Posterior vena cava (tissue), 2 donors: ENCODE results near the gene SERPING1. TPM values are rescaled to one million over a fixed set of nuclear protein-coding genes. Genes with fewer than 3 reads are reported as not detected.

ENCODE experiments used
- DNase-seq: peaks from one replicate; pipeline ENCODE4 v3.0.0-alpha.2; 2020; ENCODE audit warnings: low spot score
- intact Hi-C, 2 donors: fragments of 100-400 bp; cut with DNase I; formaldehyde crosslinking; loops; one replicate each; pipeline versions ENCODE4 v1.14.1 to v1.14.2; 2022 to 2023
- long read RNA-seq, 2 donors: library from polyadenylated mRNA; unstranded; transcript quantifications; one replicate each; pipeline ENCODE4 v2.0.0, GENCODE V29; 2020 to 2021
- total RNA-seq, 2 donors: library from RNA; stranded (reverse); fragmentation: NEBNext Ultra II Directional; extraction: Animal tissue kit (Norgen Biotek cat#: 25700); gene quantifications; one replicate each; pipeline ENCODE4 v1.2.1, GENCODE V29; 2021
- donor health status: DM: yes; HTN: yes; CAD: no.
- donor health status: DM: yes; HTN: yes; CAD: no.

SERPING1 gene
- 100 to 1,000 TPM; 501 to 774 TPM for total RNA-seq
- long read RNA-seq, donor 1, transcript SERPING1-201 (8 exons, 2,002 nt): major isoform, 85 of 235 reads
- long read RNA-seq, donor 1, transcript SERPING1-209 (2 exons, 908 nt): minor isoform, 43 of 235 reads
- long read RNA-seq, donor 1, transcript SERPING1-210 (6 exons, 1,004 nt): minor isoform, 8 of 235 reads
- long read RNA-seq, donor 1, partial matches to known transcripts: 82 of 235 reads
- long read RNA-seq, donor 1, other reads (novel, unspliced or antisense): 17 of 235 reads
- long read RNA-seq, donor 2, transcript SERPING1-210 (6 exons, 1,004 nt): minor isoform, 8 of 179 reads
- long read RNA-seq, donor 2, transcript SERPING1-209 (2 exons, 908 nt): major isoform, 28 of 179 reads
- long read RNA-seq, donor 2, transcript SERPING1-201 (8 exons, 2,002 nt): major isoform, 28 of 179 reads
- long read RNA-seq, donor 2, partial matches to known transcripts: 106 of 179 reads
- long read RNA-seq, donor 2, other reads (novel, unspliced or antisense): 9 of 179 reads

DNA sequence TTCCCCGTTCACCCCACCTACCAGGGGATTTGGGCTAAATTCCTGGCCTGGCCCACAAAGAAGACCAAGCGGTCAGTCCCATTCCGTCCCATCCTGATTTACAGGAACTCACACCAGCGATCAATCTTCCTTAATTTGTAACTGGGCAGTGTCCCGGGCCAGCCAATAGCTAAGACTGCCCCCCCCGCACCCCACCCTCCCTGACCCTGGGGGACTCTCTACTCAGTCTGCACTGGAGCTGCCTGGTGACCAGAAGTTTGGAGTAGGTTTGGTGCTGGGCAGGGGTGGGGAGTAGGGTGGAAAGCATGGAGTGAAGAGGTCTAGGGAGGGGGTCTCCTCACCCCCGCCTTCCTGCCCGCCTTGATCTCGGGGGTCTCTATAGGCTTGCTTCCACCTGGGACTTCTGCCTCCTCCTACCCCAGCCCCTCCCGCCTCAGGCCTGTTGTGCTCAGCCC is at the start of gene SERPING1:
Gene SERPING1, plus strand, starts transcription at position 225 of the 455 bp plus-strand sequence. CDS start 586 bp downstream, outside the sequence.
- peak; percentile 90 for DNase-seq
- intact Hi-C loops: no loop called here

DNA sequence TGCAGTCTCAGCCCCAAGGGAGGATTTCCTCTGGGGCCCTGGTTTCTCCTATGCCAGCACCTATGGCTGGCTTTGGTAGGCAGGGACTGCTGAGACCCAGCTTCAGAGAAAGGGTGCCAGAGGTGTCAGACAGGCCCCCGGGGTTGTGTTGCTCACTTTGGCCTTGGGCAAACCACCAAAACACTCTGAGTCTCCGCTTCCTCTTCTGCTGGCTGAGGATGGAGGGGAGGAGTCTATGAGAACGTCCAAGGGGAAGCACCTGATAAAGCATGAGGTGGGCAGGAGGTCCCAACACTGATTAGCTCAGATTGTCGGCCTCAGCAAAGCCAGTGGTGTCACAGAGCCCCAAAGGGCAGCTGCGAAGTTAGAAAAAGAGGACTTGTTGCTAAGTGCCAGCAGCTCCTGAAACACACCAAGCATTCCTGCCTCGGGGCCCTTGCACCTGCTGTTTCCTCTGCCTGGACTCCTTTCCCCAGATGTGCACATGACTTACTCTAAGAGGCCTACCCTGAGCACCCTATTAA is 49.6 kb upstream of the SERPING1 start:
- intact Hi-C loops: no loop called here
- DNase-seq: no peak

- intact Hi-C loops: no loop called here
- DNase-seq: peak; percentile 34
Measured at GRCh38 chr11:57549983-57550382, 47.5 kb upstream of the SERPING1 start.

GRCh38 chr11:57551941-57552340 is 45.5 kb upstream of the SERPING1 start:
- intact Hi-C loops: no loop called here
- DNase-seq: peak; percentile 15

DNA sequence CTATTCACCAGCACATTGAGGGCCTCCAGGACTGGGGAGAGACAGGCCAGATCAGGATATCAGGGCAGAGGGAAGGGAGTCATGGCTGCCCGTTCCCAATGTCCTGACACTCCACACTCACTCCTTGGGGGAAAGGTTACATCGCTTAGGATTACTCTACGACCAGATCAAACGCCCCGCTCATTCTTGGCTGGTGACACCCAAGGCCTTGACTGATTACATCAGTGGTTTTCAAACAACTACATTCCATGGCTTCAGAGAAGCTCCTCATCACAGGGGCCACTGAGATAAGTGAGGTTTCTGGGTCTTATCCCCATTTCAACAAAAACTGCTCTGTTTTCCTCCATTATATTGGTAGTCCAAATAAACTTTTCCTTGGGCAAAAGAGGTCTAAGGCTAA is 45.0 kb upstream of the SERPING1 start:
- DNase-seq: no peak
- intact Hi-C loops: no loop called here

- no peak for DNase-seq
- intact Hi-C loops: no loop called here
Measured at GRCh38 chr11:57555393-57555792, 42.1 kb upstream of the SERPING1 start.

GRCh38 chr11:57556041-57556440 is 41.4 kb upstream of the SERPING1 start:
- peak; percentile 16 for DNase-seq
- intact Hi-C loops: no loop called here

DNA sequence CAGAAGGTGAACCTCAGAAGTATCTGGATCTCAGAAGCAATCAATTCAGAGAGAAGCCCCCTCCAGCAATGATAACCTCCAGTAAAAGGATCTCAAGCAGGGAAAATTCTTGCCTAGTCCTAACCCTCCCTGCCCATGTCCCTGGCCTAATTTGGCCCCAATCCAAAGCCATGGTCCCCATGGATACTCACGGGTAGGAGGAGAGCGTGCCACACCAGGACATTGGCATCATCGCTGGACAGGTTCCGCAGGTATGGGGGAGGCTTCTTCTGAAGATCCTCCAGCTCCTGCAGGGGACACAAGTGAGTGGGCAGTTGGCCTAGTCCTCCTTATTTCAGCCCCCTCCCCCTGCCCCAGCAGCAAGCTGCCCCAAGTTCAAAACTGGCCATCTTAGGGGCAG is 37.3 kb upstream of the SERPING1 start:
- intact Hi-C loops: no loop called here
- no peak for DNase-seq

- intact Hi-C loops: loop anchor here in 1 of 2 donors (1.0 kb wide), 1 partner anchor 125 kb away; no protein-coding TSS in a partner anchor
- no peak for DNase-seq
Measured at GRCh38 chr11:57562596-57562995, 34.9 kb upstream of the SERPING1 start.

- intact Hi-C loops: loop anchor here (2.0 to 5.0 kb wide), 2 partner anchors 76 to 81 kb away; no protein-coding TSS in a partner anchor
- DNase-seq: no peak
Measured at GRCh38 chr11:57566005-57566904, 31.2 kb upstream of the SERPING1 start.

GRCh38 chr11:57566905-57567514 is 30.5 kb upstream of the SERPING1 start:
- no peak for DNase-seq
- intact Hi-C loops: loop anchor here (2.0 to 5.0 kb wide), 2 partner anchors 75 to 80 kb away; no protein-coding TSS in a partner anchor

DNA sequence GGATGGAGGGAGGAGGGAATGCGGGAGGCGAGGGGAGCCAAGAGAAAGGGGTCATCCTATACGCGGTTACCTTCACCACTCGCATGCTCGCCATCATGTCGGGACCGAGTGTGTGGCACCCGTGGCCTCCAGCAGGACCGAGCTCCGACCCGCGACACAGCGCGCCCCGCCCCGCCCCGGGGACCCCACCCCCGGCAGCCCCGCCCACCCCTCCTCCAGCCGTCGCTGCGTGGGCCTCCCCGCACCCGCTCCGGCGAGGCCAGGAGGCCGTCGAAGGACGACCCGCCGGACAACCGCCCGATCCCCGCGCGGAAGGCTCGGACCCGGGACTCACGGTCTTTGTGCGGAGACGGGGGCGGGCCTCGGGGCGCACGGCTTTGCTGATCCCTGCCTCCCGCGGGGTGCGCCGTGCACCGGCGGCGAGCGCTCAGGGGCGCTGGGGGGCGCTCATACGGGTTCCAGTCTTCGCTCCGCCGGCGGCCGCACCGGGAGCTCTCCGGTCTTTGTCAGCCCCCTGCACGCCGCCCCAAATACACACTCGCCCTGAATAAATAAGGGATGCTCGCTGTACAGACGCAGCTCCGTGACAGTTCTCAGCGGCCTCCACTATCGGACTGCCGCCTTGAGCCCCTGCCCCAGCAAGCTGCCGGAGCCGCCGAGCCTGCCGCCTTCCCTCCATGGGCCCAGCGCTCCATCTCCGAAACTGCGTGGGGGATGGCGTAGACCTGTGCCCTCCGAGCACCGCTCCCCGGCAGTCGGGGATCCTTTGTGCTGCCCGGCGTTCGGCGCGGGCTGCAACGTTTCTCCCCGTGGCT is 29.8 kb upstream of the SERPING1 start, which contains the start of gene UBE2L6:
Gene UBE2L6, minus strand, starts transcription at position 158 of the 815 bp plus-strand sequence. Its CDS starts 61 bp downstream, at position 97.
- intact Hi-C loops: loop anchor here (2.0 to 5.0 kb wide), 2 partner anchors 75 to 79 kb away; no protein-coding TSS in a partner anchor
- DNase-seq: peak; percentile 96

- no peak for DNase-seq
Measured at GRCh38 chr11:57568330-57568766, 29.1 kb upstream of the SERPING1 start.

DNA sequence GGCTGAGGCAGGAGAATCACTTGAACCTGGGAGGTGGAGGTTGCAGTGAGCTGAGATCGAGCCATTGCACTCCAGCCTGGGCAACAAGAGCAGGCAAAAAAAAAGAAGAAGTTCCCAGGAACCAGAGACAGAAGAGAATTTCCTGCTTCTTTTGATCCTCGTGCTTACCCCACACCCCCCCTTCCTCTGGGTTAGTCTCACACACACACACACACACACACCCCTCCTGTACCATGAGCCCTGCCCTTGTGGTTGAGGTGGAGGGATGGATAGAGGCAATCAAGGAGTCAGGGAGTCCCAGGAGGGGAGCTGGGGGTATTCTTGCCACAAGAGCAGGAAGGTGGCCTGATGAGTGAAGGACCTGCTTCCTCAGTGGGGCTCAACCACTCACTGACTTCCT is 25.9 kb upstream of the SERPING1 start:
- DNase-seq: no peak
- intact Hi-C loops: no loop called here

More at GRCh38 chr11:57568330-57568766, 29.1 kb upstream of the SERPING1 start:
- intact Hi-C loops: loop anchor here in 1 of 2 donors (5.0 kb wide), 1 partner anchor 74 kb away; no protein-coding TSS in a partner anchor

GRCh38 chr11:57574061-57574460 is 23.4 kb upstream of the SERPING1 start:
- intact Hi-C loops: no loop called here

GRCh38 chr11:57584341-57584740 is 13.1 kb upstream of the SERPING1 start:
- DNase-seq: no peak
- intact Hi-C loops: no loop called here

More at GRCh38 chr11:57574061-57574460, 23.4 kb upstream of the SERPING1 start:
- DNase-seq: no peak

DNA sequence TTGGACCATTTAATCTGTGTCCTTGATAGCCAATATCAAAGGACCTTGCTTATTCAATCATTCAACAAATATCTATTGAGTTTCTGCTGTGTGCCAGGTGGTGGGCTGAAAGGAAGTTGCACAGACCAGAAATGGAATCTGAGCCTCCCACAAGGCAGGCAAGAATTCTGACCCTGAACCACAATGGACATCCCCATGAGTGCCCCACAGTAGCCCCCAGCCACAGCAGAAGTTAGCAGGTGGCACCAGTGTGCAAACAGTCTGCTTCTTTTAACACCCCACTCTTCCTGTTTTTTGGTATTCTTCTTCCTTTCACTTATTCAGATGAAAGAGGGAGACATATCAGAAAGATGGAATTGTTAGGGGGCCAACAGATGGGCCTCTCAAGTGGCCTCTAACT is 12.2 kb upstream of the SERPING1 start:
- no peak for DNase-seq
- intact Hi-C loops: no loop called here
